ENCODE data around the gene UAP1.
"Not testable (repeated sequence)": the region's sequence is repeated elsewhere in the genome, so short reads cannot be mapped to it uniquely, and the experiment has no call there.

The UAP1 gene

DNA sequence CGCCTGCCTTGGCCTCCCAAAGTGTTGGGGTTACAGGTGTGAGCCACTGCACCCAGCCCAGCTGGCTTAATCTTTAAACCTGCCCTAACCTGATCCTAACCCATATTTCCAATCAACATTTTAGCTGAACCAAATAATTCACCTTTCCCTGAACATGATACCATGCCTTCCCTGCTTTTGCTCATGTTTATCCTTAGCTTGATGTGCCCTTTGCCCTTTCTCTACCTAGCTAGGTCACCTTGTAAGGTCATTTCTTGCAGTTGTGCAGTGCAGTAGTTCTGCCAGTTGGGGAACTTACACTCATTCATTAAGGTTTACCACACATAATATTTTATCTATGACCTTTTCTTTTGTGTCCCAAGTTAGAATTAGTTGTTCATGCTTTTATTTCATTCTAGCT is 5.3 kb downstream of the UAP1 start:
- no peak for DNase-seq

DNA sequence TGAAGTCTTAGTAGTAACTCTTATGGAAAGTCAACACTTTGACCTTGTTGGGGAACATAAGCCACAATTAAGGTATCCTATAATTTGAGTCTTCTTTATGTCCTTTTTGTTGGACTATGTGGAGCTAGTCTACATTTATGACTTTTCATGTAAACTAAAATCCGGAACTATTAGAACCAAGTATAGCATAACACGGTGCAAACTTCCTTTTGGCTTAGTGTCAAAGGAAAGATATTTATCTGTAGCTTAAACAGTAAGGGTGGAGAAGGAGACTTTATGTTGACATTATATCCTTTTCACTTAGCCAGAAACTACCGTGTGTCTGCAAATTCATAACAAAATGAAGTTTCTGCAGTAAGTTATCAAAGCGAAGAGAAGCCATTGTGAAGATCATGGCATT is 7.3 kb downstream of the UAP1 start:
- no peak for DNase-seq

DNA sequence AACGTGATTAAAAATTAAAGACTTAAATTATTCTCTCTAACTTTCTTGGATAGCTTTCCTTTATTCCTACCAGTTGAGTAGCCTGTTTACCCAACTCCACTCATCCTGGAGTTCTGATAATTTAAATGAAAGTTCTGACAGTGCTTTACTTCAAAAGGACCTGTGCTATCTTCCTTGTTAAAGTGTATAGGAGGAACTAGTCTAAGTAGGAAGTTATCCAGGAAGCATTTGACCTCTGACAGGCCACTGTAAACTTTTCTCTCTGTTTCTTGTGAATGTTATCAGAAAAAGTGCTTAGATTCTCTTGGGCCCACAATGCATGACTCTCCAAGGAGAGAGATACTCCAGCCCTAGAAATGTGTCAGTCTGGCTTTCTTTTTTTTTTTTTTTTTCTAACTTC is 9.2 kb downstream of the UAP1 start:
- DNase-seq = no peak

DNA sequence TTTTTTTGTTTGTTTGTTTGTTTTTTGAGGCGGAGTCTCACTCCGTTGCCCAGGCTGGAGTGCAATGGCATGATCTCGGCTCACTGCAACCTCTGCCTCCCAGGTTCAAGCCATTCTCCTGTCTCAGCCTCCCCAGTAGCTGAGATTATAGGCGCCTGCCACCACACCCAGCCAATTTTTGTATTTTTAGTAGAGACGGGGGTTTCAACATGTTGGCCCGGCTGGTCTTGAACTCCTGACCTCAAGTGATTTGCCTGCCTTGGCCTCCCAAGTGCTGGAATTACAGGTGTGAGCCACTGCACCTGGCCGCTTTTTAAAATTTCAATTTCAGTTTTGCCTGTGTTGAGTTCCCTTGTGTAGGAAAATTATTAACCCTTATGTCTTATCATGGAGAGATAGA is 9.6 kb downstream of the UAP1 start:
- DNase-seq = not testable (repeated sequence)

DNA sequence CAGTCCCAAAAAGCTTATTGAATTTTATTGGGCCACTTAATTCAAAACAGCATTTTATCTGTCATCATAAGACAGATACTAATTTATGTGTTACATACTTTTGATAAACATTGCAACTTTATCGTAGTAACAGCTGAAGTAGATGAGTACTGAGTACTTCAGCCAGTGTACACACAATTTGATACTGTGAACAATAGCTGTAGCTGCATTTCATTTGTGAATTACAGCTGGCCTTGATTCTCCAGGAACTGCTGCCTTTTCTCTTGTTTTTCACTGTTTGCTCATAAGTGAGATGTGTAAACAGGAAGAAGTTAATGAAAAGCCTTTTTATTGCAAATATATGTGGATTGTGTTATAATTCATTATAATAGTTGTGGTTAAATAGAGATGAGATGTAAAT is 10.2 kb downstream of the UAP1 start:
- no peak for DNase-seq

DNA sequence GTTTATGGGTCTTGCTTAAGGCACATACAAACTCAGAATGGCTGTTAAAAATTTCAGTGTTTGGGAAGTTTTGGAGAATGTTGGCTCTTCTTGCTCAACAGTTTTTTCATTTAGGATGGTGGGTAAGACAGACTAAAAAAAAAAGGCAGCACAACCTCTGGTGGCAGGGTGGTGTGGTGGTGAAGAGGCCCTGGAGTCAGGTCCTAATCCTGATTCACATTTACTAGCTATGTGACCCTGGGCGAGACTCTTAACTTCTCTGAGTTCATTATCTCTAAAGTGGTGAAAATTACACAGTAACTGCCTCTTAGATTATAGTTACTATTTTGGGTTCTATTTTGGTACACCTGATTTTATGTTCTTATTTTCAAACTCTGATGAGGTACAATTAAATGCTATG is 11.6 kb downstream of the UAP1 start:
- DNase-seq = no peak

DNA sequence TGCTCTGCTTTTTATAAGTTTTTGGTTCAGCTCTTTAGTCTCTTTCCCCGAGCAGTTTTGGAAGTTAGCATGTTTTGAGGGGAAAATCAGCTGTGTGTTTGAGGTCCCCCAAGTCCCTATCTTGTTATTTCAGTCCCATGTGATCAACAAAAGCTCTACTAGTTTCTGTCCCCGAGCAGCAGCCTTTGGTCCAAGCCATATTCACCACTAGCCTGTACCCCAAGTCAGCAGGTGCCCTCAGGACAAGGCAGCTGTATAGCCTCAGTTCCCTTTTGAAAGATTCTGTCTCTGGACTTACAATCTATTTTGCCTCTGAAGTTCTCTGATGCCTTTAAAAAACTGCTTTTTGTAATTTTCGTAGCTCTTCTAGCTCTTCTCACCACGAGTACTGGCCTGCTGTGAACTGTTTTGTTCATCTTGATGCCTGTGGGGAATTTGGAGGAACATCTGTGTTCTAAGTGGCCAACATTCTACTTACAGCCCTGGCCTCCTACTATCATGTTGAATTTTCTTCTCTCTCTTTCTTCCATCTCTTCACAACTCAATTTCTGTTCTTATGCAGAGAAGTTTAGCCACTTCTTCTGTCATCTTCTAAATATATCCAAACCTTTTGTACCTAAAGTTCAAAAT is 16.7 kb downstream of the UAP1 start:
- DNase-seq = no peak

DNA sequence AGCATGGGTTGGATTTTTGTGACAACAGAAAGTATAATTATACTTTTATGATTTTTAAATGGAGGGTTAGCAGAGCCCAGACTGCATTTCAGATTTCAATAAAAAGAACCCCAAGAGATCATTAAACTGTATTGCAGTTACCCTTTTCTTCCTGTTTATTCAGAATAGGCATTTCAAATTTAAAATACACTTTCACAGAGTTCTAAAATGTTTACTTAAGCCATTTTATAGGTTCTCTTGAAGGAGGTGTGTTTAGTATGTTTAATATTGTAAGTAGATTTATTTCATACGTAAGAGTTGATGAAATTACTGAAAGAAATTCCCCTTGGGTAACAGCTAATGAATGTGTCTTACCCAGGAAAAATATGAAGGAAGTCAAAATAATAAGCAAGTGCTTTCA is 17.4 kb downstream of the UAP1 start:
- no peak for DNase-seq

DNA sequence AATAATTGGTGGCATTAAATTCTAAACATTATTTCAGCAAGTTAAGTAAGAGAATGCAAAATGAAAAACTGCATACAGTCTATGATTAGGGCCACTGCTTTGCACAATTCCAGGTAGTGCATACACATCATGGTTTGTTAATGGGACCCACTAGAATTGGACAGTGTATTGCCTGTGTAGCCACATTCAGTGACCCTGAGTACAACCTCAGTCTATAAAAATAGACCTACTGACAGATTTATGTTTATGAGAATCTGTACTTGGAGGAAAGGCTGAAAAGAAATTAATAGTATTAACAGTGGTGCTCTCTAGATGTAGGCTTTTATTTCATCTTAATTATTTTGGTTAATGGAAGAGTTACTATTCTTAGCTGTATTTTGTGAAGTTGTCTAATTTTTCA is 18.8 kb downstream of the UAP1 start:
- no peak for DNase-seq

DNA sequence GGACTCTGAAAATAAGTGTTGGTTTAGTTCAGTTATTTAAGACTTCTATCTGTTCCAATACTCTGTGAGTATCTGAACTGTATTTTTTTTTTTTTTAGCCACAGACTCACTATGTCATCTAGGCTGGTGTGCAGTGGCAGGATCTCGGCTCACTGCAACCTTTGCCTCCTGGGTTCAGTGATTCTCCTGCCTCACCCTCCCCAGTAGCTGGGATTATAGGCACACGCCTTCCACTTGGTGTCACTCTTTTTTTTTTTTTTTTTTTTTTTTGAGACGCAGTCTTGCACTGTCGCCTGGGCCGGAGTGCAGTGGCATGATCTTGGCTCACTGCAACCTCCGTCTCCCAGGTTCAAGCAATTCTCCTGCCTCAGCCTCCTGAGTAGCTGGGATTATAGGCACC is 21.4 kb downstream of the UAP1 start:
- DNase-seq = not testable (repeated sequence)

DNA sequence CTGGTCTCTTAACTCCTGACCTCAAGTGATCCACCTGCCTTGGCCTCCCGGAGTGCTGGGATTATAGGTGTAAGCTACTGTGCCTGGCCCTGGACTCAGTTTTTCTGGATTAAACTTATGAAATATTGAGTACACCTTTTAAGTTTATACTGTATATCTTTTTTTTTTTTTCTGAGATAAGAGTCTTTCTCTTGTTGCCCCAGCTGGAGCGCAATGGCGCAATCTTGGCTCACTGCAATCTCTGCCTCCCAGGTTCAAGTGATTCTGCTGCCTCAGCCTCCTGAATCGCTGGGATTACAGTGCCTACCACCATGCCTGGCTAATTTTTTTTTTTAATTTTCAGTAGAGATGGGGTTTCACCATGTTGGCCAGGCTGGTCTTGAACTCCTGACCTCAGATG is 23.6 kb downstream of the UAP1 start:
- not testable (repeated sequence) for DNase-seq

DNA sequence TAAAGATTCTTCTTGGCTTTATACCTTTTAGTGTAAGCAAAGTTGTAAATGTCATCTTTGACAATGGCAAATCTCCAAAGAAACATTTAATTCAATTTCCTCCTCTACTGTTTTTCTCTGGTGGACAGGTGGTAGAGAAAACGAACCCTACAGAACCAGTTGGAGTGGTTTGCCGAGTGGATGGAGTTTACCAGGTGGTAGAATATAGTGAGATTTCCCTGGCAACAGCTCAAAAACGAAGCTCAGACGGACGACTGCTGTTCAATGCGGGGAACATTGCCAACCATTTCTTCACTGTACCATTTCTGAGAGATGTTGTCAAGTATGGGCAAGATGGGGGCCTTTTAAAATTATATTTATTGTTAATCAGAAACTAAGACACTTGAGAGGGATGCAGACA is 25.8 kb downstream of the UAP1 start:
- peak; percentile 37 for DNase-seq

DNA sequence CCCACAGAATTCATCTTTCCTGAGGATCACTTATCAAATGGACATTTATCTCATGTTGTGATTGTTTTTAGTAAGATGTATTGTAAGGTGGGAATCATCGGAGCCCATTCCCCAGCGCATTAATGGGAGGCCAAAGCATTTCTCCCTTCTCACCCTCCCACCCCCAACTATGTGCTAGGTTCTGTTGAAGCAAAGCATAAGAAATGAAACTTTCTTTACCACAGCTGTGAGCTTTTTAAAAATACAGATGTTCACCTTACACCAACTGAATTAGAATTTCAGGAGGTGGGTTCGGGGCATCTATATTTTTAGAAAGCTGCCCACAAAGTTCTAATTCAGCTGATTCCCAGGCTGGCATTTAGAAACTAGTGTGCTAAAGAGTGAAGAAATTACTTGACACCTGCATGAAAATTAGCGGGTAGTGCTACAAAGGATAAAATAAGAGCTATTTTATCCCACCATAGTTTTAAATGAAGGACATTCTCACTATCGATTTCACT is 26.3 kb downstream of the UAP1 start:
- DNase-seq = no peak

DNA sequence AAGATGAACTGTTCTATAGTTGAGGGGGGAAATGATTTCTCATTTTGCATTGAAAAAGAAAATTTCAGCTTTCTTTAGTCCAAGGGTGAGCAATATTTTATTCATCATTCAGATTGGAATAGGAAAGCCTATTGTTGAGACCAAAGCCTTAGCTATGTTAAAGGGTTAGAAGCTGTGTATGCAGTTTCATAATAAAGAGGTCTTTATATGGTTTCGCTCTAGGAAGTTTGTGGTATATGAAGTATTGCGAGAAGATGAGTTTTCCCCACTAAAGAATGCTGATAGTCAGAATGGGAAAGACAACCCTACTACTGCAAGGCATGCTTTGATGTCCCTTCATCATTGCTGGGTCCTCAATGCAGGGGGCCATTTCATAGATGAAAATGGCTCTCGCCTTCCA is 28.6 kb downstream of the UAP1 start:
- DNase-seq = no peak

DNA sequence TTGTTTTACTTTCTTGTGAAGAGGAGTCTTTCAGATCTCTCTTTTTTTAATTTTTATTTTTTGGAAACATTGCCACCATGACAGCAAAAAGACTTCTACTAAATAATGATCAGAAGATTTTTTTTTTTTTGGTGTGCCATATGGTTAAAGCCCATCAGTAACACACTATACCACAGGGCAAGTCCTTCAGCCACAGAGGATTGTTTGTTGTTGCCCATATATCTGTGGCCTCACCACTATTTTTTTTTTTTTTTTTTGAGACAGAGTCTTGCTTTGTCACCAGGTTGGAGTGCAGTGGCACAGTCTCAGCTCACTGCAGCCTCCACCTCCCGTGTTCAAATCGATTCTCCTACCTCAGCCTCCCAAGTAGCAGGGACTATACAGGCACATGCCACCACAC is 29.2 kb downstream of the UAP1 start:
- no peak for DNase-seq

DNA sequence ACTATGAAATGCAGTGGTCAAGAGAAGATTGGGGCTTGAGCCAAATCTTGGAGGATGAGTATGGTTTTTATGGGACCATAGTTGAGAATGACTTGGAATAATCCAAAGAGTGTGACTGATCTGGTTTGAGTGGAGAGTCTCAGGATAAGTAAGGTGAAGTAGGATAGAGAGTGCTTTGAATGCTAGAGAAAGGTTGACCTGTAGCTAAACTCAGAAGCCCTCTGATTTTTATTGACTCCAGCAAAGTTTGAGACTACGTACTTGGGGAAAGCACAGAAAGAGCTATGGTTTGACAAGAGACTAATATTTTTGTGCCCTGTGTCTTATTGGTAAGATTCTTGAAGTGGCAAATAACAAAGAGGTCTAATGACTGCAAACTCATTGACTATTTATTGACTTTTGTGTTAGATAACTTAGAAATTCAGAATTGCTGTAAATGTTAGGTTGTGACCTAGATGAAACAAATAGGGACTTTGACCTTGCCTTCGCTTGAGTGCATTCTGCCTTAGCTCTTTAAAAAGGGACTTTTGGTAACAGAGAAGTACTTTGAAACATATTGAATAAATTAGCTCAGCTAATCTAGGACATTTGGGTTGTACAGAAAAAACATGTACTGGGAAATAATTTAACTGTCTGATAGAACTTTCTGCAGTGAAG is 35.1 kb downstream of the UAP1 start:
- no peak for DNase-seq

DNA sequence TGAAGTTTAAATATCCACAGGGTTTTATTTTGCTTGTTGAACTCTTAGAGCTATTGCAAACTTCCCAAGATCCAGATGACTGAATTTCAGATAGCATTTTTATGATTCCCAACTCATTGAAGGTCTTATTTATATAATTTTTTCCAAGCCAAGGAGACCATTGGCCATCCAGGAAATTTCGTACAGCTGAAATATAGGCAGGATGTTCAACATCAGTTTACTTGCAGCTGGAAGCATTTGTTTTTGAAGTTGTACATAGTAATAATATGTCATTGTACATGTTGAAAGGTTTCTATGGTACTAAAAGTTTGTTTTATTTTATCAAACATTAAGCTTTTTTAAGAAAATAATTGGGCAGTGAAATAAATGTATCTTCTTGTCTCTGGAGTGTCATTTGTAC is 37.9 kb downstream of the UAP1 start:
- DNase-seq = no peak

DNA sequence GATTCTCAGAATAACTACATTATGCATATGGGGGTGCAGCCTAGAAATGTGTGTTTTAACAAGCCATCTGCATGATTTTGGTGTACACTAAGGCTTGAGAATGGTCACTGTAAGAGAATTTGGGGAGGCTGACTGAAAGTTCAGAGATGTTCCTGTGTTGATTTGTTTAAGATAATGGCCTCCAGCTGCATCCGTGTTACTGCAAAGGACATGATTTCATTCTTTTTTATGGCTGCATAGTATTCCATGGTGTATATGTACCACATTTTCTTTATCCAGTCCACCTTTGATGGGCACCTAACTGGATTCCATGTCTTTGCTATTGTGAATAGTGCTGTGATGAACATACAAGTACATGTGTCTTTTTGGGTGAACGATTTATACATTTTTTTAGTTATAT is 41.6 kb downstream of the UAP1 start:
- not testable (repeated sequence) for DNase-seq

DNA sequence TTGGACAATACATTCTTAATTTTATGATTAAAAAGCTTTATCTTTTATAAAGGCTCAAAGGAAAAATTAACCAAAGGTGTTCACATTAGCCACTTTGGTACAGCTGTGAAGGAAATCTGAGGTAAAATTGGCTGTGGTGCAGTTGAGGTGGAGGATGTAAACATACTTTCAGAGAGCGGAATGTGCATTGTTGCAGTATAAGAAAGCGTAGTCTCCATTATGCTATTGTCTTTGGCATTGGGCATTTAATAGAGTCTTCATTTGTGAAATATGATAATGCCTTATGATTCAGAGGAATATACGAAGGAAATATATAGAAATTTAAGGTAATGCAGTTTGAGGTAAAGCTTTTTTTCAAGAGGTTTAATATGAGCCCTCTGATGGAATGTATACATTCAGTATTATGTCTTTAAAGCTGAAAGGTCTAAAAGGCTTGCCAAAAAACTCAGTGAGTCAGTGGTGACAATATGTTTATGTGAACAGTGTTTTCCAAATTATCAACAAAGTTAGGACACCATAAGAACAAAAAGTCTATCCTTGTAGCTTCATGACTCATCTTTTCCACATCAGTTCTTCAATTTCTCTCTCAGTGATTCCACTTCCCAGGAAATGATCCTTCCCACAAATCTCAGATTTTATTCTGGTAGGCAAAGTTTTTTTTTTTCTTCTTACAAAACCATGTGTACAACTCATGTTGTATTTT is 43.9 kb downstream of the UAP1 start:
- no peak for DNase-seq

DNA sequence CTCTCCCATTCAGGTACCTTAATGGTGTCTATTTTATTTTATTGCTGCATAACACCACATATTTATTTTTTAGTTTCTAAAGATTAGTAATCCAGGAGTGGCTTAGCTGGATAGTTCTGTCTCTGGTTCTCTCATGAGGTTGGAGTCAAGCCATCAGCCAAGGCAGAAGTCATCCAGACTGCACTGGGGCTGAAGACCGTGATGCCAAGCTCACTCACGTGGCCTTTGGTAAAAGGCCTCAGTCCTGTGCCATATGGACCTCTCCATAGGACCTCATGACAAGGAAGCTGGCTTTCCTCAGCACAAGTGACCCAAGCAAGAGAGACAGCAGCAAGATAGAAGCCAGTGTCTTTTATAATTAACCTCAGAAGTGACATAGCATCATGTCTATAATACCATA is 47.8 kb downstream of the UAP1 start:
- DNase-seq = no peak

DNA sequence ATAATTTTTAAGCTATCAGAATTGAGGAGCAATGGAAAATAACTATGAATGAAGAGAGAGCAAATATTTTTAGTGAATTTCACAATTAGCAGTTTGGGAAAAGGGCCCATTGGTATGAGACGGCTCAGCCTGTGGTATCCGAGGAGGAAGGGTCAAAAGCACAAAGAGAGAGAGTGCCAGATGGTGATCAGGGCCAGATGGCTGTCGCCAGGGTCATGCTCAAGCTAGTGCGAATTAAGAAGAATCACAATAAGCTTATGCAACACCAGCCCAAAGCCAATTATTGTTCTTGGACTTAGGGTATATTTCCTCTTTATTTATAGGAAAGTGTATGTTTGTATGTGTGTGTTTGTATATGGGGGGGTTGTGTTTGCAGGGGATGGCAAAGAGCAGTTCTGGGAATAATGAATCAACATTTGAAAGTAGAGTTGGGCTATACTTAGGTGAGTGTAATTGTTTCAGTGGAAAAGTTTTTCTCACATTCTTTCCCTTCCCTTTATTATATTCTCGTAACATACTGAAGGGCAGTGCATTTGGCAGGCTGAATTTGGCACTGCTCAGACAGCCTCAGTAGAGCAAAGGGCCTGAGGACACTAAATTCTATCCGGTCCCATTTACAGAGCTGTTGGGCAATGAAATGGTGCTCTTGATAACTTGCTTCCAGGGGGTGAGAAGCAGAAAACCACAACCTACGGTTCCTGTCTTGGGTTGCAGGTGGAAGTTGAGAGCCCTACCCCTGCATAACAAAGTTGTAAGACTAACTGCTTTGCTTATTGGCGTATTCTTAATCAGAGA is 51.3 kb downstream of the UAP1 start:
- no peak for DNase-seq

DNA sequence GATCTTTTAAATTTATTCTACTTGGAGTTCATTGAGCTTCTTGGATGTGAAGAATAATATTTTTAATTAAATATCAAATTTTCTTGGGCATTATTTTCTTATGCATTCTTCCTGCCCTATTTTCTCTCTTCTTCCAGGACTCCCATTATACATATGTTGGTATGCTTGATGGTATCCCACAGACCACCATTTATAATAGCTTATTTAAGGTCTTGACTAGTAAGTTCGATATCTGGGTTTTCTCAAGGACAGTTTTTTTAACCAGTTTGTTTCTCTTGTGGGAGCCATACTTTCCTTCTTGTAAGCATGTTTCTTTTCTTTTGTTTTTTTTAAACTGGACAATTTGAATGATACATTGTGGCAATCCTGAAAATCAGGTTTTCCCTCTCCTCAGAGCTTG is 55.3 kb downstream of the UAP1 start:
- no peak for DNase-seq

DNA sequence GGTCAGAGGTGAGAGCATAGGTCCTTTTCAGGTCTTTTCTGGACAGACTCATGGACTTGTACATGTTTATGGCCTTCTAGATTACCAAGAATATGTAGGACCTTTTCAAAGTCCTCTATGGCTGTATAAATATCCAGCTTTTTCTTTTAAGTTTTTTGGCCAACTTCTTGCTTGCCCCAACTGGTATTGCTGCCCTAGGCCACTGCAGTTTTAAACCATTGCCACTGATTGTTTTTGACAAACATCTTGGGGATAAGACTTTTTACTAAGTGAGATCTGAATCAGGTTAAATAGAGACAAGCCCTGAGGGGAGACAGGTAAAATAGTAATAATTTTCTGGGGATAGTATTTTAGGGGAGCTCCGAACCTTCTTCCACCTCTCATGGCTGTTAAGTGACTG is 56.0 kb downstream of the UAP1 start:
- DNase-seq = no peak

DNA sequence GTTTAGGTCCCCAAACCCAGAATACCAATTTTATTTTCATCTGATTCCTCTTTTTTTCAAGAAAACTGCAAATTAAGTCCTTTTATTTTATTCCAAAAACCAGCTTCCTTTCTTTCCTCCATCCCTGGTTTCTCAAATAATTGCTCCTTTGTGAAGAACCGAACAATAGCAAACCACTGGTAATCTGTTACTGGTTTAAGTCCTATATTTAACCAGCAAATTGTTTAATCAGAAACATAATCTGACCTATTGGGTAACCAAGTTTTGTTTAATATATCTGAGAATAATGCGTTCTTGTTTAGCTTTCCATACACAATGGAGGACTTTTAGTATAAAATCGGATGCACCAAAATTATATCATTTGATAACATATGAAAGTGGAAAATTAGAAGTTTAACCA is 57.6 kb downstream of the UAP1 start:
- no peak for DNase-seq

Measured in NCI-H1092 (cell line).